ENCODE measurements around the gene LMO7. TPM values are rescaled to one million over a fixed set of nuclear protein-coding genes. Genes with fewer than 3 reads are reported as not detected.

The LMO7 gene
- polyA plus RNA-seq, 1 experiment, result 149 TPM

DNA sequence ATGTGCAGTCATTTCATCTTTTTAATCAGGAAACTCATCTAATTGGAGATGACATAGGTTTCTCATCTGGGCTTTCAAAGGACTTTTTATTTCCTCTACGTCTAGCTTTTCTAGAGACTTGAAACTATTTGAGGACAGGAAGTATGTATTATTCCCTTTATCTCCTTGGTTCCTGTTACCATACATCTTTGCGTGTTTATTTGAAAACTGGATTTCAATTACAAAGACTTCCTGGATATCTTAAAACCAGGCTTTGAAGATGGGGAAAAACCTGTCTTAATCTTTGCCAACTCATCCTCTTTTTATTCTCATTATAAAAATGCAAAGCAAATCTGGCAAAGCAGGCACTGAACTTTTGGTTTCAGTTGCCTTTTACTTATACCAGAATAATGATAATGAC is 130.5 kb downstream of the LMO7 start:
- H3K4me3 ChIP-seq (ENCODE audit: low read depth, low read length), result no peak overlapping the region
- H3K36me3 ChIP-seq (ENCODE audit: control insufficient read depth, insufficient read depth, low read length), result peaks cover 10% of the 10 kb centered on the region
- DNase-seq (ENCODE audit: low read depth), result no peak
- no peaks in the 10 kb centered on the region for H3K27me3 ChIP-seq (ENCODE audit: control insufficient read depth, insufficient read depth, low read length)
- TF ChIP-seq, protein P1, sequence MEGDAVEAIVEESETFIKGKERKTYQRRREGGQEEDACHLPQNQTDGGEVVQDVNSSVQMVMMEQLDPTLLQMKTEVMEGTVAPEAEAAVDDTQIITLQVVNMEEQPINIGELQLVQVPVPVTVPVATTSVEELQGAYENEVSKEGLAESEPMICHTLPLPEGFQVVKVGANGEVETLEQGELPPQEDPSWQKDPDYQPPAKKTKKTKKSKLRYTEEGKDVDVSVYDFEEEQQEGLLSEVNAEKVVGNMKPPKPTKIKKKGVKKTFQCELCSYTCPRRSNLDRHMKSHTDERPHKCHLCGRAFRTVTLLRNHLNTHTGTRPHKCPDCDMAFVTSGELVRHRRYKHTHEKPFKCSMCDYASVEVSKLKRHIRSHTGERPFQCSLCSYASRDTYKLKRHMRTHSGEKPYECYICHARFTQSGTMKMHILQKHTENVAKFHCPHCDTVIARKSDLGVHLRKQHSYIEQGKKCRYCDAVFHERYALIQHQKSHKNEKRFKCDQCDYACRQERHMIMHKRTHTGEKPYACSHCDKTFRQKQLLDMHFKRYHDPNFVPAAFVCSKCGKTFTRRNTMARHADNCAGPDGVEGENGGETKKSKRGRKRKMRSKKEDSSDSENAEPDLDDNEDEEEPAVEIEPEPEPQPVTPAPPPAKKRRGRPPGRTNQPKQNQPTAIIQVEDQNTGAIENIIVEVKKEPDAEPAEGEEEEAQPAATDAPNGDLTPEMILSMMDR (IDR thresholded peaks at IDR 0.05; ENCODE audit: insufficient read depth, low read depth, low read length), result no peak
- POLR2A ChIA-PET, result no interaction called here
- CTCF ChIA-PET, result interaction anchor here (0.7 kb wide), 1 partner anchor 103 kb away, joined by 3 read pairs; no protein-coding TSS in a partner anchor

DNA sequence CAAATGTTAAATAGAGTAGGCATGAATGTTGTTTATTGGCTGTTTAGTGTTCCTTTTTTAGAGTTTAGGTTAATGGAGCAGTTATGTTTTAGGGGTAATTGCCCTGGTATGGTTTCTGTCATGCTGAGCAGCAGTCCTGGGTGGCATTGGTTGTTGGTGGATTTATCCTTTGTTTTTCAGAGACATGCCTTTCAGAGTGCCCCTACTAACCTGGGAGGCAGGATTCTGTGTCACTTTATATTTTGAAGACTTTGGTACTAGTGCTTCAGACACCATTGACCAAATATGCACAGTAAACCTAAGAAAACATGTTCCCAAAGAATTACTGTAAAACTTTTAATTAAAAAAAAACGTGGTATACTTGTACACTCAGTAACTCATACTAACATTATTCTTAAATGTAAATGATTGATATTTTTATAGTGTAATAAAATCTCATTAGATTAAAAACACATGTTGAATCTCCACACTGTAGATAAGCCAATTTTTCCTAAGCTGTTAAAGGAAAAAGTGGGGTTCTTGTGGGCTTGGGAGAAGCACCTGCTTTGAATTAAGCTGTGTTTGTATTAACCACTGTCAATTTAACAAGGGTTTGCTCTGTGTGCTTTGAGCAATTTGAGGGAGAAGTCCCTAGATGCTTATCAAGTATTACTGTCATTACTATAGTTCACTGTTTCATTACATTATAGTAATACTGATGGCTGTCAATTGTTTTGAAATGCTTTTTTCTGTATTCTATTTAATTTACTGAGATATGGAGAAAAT is 133.2 kb downstream of the LMO7 start:
- H3K4me3 ChIP-seq (ENCODE audit: low read depth, low read length), result no peak overlapping the region
- H3K27me3 ChIP-seq (ENCODE audit: control insufficient read depth, insufficient read depth, low read length), result no peaks in the 10 kb centered on the region
- TF ChIP-seq, protein P1 (IDR thresholded peaks at IDR 0.05; ENCODE audit: insufficient read depth, low read depth, low read length), result no peak
- peaks cover 1% of the 10 kb centered on the region; the same call in 1 of the 2 replicates for H3K36me3 ChIP-seq (ENCODE audit: control insufficient read depth, insufficient read depth, low read length)
- POLR2A ChIA-PET, result interaction anchor here (0.6 kb wide), 1 partner anchor 10 kb away, joined by 4 read pairs; no protein-coding TSS in a partner anchor
- DNase-seq (ENCODE audit: low read depth), result peak; percentile 61
- CTCF ChIA-PET, result interaction anchor here (1.1 to 1.2 kb wide), 2 partner anchors 19 to 82 kb away, joined by 3 to 4 read pairs; no protein-coding TSS in a partner anchor

DNA sequence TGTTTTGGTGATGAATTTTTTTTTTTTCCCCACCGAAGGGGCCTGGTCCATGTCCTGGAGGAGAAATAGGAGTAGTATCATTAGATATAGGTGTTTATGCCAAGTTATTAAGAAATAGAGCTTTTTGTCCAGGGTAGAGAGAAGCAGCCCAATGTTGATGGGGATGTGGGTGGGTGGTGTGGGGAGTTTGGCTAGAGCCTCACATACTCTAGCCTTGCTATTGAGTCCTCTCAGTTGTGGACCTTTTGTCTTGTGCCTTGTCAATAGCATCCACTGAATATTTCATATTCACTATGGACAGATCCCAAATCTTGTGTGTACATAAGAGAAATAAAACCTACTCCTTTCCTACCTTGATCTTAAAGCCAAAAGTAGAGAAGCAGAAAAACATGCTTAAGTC is 134.0 kb downstream of the LMO7 start:
- Histone ChIP-seq H3K36me3 (ENCODE audit: control insufficient read depth, insufficient read depth, low read length) (0 out of 2 replicates have a peak, but pooled peaks cover 1% of the 10 kb centered on the region), H3K27me3 (ENCODE audit: control insufficient read depth, insufficient read depth, low read length) (no peaks in the 10 kb centered on the region), H3K4me3 (ENCODE audit: low read depth, low read length) (no peak overlapping the region)
- TF ChIP-seq, protein P1 (IDR thresholded peaks at IDR 0.05; ENCODE audit: insufficient read depth, low read depth, low read length), result no peak
- ChIA-PET CTCF (interaction anchor here (1.1 to 1.2 kb wide), 2 partner anchors 18 to 83 kb away, joined by 3 to 4 read pairs; no protein-coding TSS in a partner anchor), POLR2A (interaction anchor here (0.6 kb wide), 1 partner anchor 9 kb away, joined by 4 read pairs; no protein-coding TSS in a partner anchor)
- DNase-seq (ENCODE audit: low read depth), result no peak

DNA sequence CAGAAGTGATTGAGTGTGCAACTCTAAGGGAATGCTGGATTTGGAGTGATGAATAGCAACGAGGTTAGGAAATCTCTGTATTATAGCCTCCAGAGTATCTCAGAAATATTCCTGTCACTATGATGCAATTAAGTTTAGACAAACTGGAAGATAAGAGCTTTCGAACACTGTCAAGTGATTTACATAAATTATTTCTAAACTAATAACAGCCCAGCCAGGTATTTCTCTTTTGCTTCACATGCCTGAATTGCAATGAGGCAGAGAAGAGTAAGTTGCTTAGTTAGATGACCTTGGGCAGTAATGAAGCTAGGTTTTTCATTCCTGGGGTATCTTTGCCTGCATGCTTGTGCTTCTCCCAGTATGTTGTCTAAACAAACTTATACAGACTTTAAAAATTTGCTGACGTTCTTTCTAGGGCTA is 134.5 kb downstream of the LMO7 start:
- DNase-seq (ENCODE audit: low read depth), result no peak
- no peaks in the 10 kb centered on the region for H3K36me3 ChIP-seq (ENCODE audit: control insufficient read depth, insufficient read depth, low read length)
- ChIA-PET CTCF (interaction anchor here (1.2 kb wide), 1 partner anchor 18 kb away, joined by 3 read pairs; no protein-coding TSS in a partner anchor), POLR2A (no interaction called here)
- H3K4me3 ChIP-seq (ENCODE audit: low read depth, low read length), result no peak overlapping the region
- TF ChIP-seq, protein P1 (IDR thresholded peaks at IDR 0.05; ENCODE audit: insufficient read depth, low read depth, low read length), result no peak
- no peaks in the 10 kb centered on the region for H3K27me3 ChIP-seq (ENCODE audit: control insufficient read depth, insufficient read depth, low read length)

DNA sequence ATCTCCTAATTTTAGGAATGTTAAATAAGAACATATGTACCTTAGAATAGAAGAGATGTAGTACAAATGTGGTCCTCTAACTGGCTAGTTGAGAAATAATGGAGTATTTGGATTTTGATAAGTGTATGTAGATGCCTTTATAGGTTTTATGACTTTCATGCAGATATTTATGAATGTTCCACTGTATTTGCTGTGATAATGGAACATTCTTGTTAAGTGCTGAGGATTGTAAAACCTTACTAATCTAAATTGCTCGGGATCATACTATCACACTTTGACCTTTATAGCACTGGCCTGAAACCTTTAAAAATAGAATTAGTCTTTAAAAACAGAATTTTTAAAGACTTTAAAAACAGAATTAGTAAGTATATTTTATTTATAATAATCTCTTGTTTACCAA is 135.1 kb downstream of the LMO7 start:
- ChIA-PET CTCF (no interaction called here), POLR2A (no interaction called here)
- H3K36me3 ChIP-seq (ENCODE audit: control insufficient read depth, insufficient read depth, low read length), result no peaks in the 10 kb centered on the region
- H3K4me3 ChIP-seq (ENCODE audit: low read depth, low read length), result no peak overlapping the region
- TF ChIP-seq, protein P1 (IDR thresholded peaks at IDR 0.05; ENCODE audit: insufficient read depth, low read depth, low read length), result no peak
- no peaks in the 10 kb centered on the region for H3K27me3 ChIP-seq (ENCODE audit: control insufficient read depth, insufficient read depth, low read length)
- no peak for DNase-seq (ENCODE audit: low read depth)
